GM12872 (cell line): ENCODE data around the gene HSD11B2.

ENCODE experiments used
- TF ChIP-seq, protein P1 (sequence below): IDR thresholded peaks from 3 replicates; pipeline ENCODE4 v1.5.1; 2011; ENCODE audit warnings: low read depth, mild to moderate bottlenecking, low read length, moderate library complexity; ENCODE audit not compliant: insufficient read depth

HSD11B2 gene

DNA sequence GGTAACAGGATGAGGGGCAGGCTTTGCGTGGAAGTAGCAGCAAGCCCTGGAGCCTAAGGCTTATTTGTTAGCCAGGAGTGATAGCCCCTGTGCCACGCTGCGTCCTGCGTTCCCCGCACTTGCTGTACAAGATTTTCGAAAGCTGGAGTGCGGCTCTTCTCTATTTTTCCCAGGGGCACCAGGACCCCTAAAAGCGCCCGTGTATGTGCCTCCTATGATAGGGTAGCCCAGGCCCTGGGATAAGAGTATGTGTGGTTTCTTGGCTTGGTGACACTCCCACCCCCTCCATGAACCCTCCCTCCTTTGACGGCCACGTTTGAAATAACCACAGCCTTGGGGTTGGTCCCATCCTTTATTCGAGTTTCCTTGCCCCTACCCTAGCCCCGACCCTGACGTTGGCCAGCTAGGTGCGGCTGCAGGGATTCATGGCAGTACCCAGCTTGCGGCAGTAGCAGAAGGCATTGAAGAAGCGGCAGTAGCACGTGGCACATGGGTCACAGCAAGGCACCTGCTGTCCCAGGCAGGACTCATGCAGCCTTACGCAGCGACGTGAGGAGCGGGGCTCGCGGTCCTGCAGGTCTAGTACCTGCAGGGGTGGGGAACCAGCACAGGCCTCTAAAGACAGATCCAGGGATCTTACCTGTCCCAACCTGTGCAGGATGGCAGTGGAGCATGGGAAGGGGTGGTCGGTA, 51.5 kb downstream of the HSD11B2 start:
- TF ChIP-seq, protein P1, sequence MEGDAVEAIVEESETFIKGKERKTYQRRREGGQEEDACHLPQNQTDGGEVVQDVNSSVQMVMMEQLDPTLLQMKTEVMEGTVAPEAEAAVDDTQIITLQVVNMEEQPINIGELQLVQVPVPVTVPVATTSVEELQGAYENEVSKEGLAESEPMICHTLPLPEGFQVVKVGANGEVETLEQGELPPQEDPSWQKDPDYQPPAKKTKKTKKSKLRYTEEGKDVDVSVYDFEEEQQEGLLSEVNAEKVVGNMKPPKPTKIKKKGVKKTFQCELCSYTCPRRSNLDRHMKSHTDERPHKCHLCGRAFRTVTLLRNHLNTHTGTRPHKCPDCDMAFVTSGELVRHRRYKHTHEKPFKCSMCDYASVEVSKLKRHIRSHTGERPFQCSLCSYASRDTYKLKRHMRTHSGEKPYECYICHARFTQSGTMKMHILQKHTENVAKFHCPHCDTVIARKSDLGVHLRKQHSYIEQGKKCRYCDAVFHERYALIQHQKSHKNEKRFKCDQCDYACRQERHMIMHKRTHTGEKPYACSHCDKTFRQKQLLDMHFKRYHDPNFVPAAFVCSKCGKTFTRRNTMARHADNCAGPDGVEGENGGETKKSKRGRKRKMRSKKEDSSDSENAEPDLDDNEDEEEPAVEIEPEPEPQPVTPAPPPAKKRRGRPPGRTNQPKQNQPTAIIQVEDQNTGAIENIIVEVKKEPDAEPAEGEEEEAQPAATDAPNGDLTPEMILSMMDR, result no peak

DNA sequence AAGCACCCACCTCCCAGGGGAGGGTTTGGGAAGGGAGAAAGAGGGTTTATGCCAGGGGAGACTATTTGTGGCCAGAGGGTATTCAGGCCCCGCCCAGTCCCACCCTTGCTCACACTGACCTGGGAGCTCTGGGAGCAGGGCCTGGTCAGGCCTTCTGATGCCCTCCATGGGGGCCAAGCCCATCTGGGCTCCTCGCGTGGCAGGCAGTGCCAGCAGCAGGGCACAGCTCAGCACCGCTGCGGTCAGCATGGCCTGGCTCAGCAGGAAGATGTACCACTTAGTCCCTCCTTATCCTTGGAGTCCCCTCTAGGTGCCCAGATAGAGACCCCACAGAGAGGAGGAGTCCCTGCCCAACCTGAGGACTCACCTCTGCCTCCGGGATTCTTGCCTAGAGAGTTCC, 52.2 kb downstream of the HSD11B2 start, which contains the start of gene AGRP:
TSS of gene AGRP (minus strand) at position 398 of the 400 bp plus-strand sequence. CDS start at position 249, 149 bp downstream.
- TF ChIP-seq, protein P1, result no peak

DNA sequence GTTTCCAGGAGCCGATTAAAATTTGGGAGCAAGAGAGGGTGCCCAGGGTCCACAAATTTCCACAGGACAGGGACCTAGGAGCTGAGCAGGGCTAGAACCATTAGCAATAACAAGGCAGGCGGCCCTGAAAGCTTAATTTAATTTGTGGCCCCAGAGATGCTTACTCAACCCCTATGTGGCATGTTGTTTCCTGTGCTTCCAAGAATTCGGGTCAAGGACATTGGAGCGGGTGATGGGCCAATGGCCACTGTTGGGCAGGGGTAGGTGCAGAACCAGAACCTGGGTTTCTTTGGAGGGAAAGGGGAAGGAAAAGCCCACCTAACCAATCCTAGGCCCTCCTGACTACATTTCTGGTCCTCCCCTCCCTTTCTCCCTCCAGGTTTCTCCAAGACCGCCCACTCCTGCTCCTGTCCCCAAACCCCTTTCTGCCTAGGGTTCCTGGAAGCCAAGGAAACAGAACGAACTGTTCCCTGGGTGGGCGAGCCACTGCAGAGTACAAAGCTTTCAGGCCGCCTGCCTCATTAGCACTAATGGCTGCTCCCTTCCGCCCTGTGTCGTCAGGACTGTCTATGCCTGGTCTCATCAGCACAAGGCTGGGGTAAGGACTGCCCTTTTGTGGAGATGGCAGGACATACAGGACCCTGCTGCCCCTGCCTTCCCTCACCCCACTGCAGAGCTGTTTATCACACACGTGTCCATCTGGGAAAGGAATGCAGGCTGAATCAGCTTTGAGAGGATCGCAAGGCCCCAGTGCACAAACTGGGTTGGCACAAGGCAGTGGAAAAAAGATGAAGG, 53.0 kb downstream of the HSD11B2 start:
- TF ChIP-seq, protein P1, result no peak

DNA sequence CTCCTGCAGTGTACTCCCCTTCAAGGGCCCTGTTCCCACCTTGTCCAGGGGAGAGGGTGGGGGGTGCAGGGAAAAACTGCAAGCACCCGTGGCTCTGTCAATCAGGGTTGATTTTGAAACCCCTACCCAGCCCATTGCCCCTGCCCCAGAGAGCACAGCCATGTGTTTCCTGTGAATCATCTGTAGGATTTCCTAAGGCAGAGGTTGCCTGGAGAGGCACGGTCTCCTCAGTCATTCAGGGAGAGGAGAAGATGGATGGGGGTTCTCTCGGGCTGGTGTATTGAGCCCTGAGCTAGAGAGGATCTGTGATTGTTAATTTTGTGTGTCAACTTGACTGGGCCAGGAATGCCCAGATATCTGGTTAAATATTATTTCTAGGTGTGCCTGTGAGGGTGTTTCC, 55.9 kb downstream of the HSD11B2 start:
- TF ChIP-seq, protein P1, result no peak
